ENCODE measurements around the gene CLTC. TPM values are rescaled to one million over a fixed set of nuclear protein-coding genes. Genes with fewer than 3 reads are reported as not detected.

CLTC gene
- 576 and 641 TPM in 2 replicates for total RNA-seq (2012; rRNA removed)
- polyA plus RNA-seq (2012; rRNA removed): 156 and 181 TPM in 2 replicates
- polyA plus RNA-seq (2012; cell fraction: cytosol; rRNA removed): 72.2 and 169 TPM in 2 replicates
- 55.8 and 274 TPM in 2 replicates for polyA plus RNA-seq (2012; cell fraction: nucleus; rRNA removed; ENCODE audit: low replicate concordance)
- Bru-seq, nascent RNA: percentile 97 among the genes with signal in this experiment
- BruChase-seq, experiment 1, labeled RNA remaining after a 6-hour chase: percentile 99 among the genes with signal in this experiment
- BruChase-seq, experiment 2, labeled RNA remaining after a 2-hour chase: percentile 97 among the genes with signal in this experiment
- long read RNA-seq, full-length matches to known transcripts: 161 of 270 reads
- long read RNA-seq, partial matches to known transcripts: 70 of 270 reads
- long read RNA-seq, other reads (novel, unspliced or antisense): 39 of 270 reads

DNA sequence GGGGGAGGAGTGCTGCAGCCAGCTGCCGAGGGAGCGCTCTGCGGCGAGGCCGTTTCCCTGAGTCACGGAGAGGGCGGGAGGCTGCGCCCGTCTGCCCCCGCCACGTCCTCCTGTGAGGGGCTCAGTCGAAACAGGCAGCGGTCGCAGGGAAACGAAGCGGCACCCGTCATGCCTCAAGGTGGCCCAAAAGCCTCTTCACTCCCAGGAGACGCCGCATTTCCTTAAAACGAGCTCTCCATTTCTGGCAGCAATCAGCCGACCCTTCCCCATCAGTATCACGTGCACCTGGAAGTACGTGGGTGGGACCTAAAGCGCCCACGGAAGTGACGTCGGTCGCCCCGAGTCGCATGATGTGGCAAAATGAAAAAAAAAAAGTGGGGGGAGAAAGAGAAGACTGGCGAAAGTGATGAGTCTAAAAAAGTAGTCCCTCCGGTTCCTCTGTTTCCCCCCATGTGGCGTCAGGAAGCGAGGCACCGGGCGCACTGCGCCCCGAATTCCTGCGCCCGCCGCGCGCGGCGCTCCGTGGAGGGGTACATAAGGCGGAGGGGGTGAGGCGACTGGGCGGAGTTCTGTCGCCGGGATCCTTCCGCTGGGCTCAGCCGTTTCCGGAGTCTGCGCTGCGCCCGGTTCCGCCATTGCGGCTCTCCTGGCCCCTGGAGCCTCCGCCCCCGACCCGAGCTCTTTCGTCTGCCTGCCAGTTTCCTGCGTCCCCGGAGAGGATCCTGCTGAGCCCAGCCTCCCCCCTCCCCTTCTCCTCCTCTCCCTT, at the start of gene CLTC:
Gene CLTC, plus strand, starts transcription at position 598 of the 766 bp plus-strand sequence. CDS start 237 bp downstream, outside the sequence.
- in situ Hi-C loops (cut with MboI; ENCODE audit: low sequenced_read_pairs): no loop called here
- peak; percentile 83 for ATAC-seq (ENCODE audit: low read depth)
- peak within 1 kb of the TSS; percentile 99 for H2AK9ac ChIP-seq (replicated peaks; ENCODE audit: low read depth, low read length, poor library complexity)
- H4K8ac ChIP-seq (ENCODE audit: low read depth in 2 of 2, low read length in 2 of 2): peak within 1 kb of the TSS; percentile 82 to 99
- H3K79me1 ChIP-seq (ENCODE audit: low read depth in 1 of 2, low read length in 2 of 2): peaks cover 0 to 21% of the 10 kb centered on the region in 2 experiments; a peak in 2 of 4 replicates
- POLR2A ChIA-PET (ENCODE audit: unreplicated experiment): interaction anchor here (0.5 to 1.1 kb wide), 6 partner anchors 9 to 177 kb away, joined by 3 to 4 read pairs (median 4); partner anchors contain the start of genes PTRH2 and VMP1
- peak within 1 kb of the TSS; percentile 100 for H3K23ac ChIP-seq (ENCODE audit: low read depth, low read length)
- H3K27ac ChIP-seq (ENCODE audit: insufficient read depth, low read length): peak within 1 kb of the TSS; percentile 93
- no peaks in the 10 kb centered on the region for H3K27me3 ChIP-seq (ENCODE audit: control insufficient read depth, insufficient read depth, low read length)
- peak within 1 kb of the TSS; percentile 98 for H2BK120ac ChIP-seq (ENCODE audit: low read depth, low read length)
- CTCF ChIA-PET: interaction anchor here (0.7 to 1.0 kb wide), 2 partner anchors 290 to 417 kb away, joined by 3 to 5 read pairs; no protein-coding TSS in a partner anchor
- H2AK5ac ChIP-seq (ENCODE audit: low read depth, low read length): peak within 1 kb of the TSS; percentile 99
- peak within 1 kb of the TSS; percentile 98 for H2BK15ac ChIP-seq (ENCODE audit: low read depth, low read length)
- no peaks in the 10 kb centered on the region for H3K9me1 ChIP-seq (ENCODE audit: insufficient read depth, low read length)
- H3K9me3 ChIP-seq (ENCODE audit: control insufficient read depth, insufficient read depth, low read length): no peaks in the 10 kb centered on the region
- intact Hi-C loops (cut with micrococcal nuclease): loop anchor here (5.0 kb wide), 1 partner anchor 43 kb away; no protein-coding TSS in a partner anchor
- peak within 1 kb of the TSS; percentile 99 for H4K91ac ChIP-seq (ENCODE audit: insufficient read depth, low read depth, low read length)
- H4K20me1 ChIP-seq (ENCODE audit: insufficient read depth, low read length): peaks cover 43% of the 10 kb centered on the region
- H2AFZ ChIP-seq (replicated peaks; ENCODE audit: low read length, poor library complexity): peak within 1 kb of the TSS; percentile 97
- DNase-seq: peak; percentile 98
- H3K14ac ChIP-seq (replicated peaks; ENCODE audit: low read depth, low read length): peak within 1 kb of the TSS; percentile 100
- H2BK5ac ChIP-seq (ENCODE audit: low read depth, low read length, poor library complexity, severe bottlenecking): peak within 1 kb of the TSS; percentile 97
- H4K5ac ChIP-seq (ENCODE audit: low read depth, low read length): peak within 1 kb of the TSS; percentile 92
- peak within 1 kb of the TSS; percentile 87 for H2BK20ac ChIP-seq (ENCODE audit: low read depth, low read length)
- peaks cover 1% of the 10 kb centered on the region; the same call in 1 of the 2 replicates for H3K4me1 ChIP-seq (ENCODE audit: control insufficient read depth, insufficient read depth, low read length)
- WGBS, 2 experiments (ENCODE audit: extremely low coverage in 2 of 2, insufficient read length in 1 of 2): 0% methylated on average over 33 of the region's 65 CpGs; no CpG with 5 or more reads in 1 of the 2 experiments
- H3K18ac ChIP-seq (ENCODE audit: low read depth, low read length): peak within 1 kb of the TSS; percentile 93
- peak within 1 kb of the TSS; percentile 98 for H3K4me2 ChIP-seq (ENCODE audit: low read depth, low read length)
- H3K56ac ChIP-seq (ENCODE audit: extremely low read depth, insufficient read depth, low read length): peak within 1 kb of the TSS; percentile 99
- H3K4me3 ChIP-seq (ENCODE audit: insufficient read depth, low read depth, low read length): peak within 1 kb of the TSS; percentile 61
- H3K9ac ChIP-seq (ENCODE audit: low read depth, low read length): peak within 1 kb of the TSS; percentile 95
- H3K36me3 ChIP-seq (ENCODE audit: control insufficient read depth, insufficient read depth, low read length): no peaks in the 10 kb centered on the region
- BruUV-seq (replicated peaks): no TSS peak
- peak within 1 kb of the TSS; percentile 99 for H3K4ac ChIP-seq (ENCODE audit: low read depth, low read length)
- dilution Hi-C loops (cut with HindIII; ENCODE audit: low sequenced_read_pairs, unreplicated experiment): no loop called here
- TF ChIP-seq, protein P1, sequence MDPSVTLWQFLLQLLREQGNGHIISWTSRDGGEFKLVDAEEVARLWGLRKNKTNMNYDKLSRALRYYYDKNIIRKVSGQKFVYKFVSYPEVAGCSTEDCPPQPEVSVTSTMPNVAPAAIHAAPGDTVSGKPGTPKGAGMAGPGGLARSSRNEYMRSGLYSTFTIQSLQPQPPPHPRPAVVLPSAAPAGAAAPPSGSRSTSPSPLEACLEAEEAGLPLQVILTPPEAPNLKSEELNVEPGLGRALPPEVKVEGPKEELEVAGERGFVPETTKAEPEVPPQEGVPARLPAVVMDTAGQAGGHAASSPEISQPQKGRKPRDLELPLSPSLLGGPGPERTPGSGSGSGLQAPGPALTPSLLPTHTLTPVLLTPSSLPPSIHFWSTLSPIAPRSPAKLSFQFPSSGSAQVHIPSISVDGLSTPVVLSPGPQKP (IDR thresholded peaks at IDR 0.05; ENCODE audit: borderline replicate concordance, low read depth, low read length): no peak
- TF ChIP-seq USF2 (IDR thresholded peaks at IDR 0.05; ENCODE audit: low read depth, low read length) (peak; percentile 85), MAZ (IDR thresholded peaks at IDR 0.05; ENCODE audit: borderline replicate concordance, low read depth, low read length) (peak; percentile 96), RAD21 (IDR thresholded peaks at IDR 0.05; ENCODE audit: low read length) (0 out of 2 replicates have a peak, but pooled peaks have one; percentile 7), POLR2A (IDR thresholded peaks at IDR 0.05; ENCODE audit: low read depth, low read length) (peak; percentile 95), CHD1 (IDR thresholded peaks at IDR 0.05; ENCODE audit: low read depth, low read length) (peak; percentile 76), SMC3 (IDR thresholded peaks at IDR 0.05; ENCODE audit: low read depth, low read length) (no peak), BHLHE40 (IDR thresholded peaks at IDR 0.05; ENCODE audit: low read depth, low read length) (peak; percentile 94), MXI1 (IDR thresholded peaks at IDR 0.05; ENCODE audit: borderline replicate concordance, low read depth, low read length) (peak; percentile 70; the same call in 1 of the 2 replicates), CEBPB (IDR thresholded peaks at IDR 0.05; ENCODE audit: low read depth, low read length) (no peak), RCOR1 (IDR thresholded peaks at IDR 0.05; ENCODE audit: insufficient replicate concordance, low read length) (no peak), NFE2L2 (IDR thresholded peaks at IDR 0.05; ENCODE audit: low read depth, low read length) (peak; percentile 85), FOS (IDR thresholded peaks at IDR 0.05; ENCODE audit: low read depth, low read length) (peak; percentile 47), RFX5 (IDR thresholded peaks at IDR 0.05; ENCODE audit: low read depth, low read length) (no peak)
